Activated CD4-positive, alpha-beta T cell treated with anti-CD3 and anti-CD28 coated beads, Interleukin-2, amount 50 U/mL, for 4 hours (primary cell): ENCODE data around the gene ELMOD3.
"Not testable (repeated sequence)": the region's sequence is repeated elsewhere in the genome, so short reads cannot be mapped to it uniquely, and the experiment has no call there.

ENCODE experiments used
- DNase-seq, 2 experiments: peaks; one replicate each; pipeline ENCODE4 v3.0.0-alpha.2; 2020

Gene ELMOD3

DNA sequence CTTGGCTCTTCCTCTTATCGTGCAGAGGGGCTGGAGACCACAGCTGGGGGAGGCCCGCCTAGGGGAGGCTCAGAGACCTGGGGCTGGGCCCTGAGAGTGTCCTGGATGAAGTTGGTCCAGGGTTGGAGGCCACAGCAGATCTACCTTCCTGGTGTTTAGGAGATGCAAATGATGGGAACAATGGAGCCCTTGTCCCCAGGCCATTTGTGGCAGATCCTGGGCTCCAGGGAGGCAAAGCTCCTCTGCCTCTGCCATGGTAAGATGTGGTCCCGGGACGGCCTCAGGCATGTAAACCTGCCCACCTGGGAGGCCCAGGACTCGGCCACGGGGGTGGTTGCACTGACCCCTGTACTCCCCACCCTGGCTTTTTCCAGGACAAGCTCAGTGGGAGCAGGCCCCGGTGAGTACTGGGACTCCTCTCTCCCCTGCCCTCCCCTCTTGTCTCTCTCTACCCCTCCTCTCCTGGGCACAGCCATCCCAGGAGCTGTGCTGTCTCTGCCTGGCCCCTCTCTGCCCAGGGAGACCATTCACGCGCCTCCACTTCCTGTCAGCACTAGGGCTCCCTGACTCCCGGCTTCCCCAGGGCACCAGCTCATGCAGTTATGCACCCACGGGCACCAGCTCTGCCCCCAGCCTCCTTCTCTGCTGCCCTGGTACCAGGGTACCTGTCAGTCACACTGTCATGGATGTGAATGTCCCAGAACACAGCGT lies 74.8 kb downstream of the ELMOD3 start:
- DNase-seq, result no peak

DNA sequence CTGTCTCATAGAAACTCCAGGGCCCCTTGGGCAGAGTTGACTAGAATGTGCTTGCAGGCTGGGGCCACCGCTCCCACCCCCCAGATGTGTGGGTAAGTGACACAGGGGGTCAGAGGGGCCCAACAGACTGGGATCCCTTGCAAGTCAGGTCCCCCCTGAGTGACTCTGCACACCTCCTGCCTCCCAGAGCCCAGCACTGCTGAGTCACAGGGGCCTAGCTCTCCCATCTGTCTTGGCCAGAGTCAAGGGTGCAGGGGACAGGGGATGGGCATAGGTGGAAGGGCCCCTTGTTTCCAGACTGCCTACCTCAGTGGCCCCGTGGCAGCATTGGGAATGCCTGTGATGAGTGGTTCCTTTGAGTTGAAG lies 75.3 kb downstream of the ELMOD3 start:
- no peak for DNase-seq

DNA sequence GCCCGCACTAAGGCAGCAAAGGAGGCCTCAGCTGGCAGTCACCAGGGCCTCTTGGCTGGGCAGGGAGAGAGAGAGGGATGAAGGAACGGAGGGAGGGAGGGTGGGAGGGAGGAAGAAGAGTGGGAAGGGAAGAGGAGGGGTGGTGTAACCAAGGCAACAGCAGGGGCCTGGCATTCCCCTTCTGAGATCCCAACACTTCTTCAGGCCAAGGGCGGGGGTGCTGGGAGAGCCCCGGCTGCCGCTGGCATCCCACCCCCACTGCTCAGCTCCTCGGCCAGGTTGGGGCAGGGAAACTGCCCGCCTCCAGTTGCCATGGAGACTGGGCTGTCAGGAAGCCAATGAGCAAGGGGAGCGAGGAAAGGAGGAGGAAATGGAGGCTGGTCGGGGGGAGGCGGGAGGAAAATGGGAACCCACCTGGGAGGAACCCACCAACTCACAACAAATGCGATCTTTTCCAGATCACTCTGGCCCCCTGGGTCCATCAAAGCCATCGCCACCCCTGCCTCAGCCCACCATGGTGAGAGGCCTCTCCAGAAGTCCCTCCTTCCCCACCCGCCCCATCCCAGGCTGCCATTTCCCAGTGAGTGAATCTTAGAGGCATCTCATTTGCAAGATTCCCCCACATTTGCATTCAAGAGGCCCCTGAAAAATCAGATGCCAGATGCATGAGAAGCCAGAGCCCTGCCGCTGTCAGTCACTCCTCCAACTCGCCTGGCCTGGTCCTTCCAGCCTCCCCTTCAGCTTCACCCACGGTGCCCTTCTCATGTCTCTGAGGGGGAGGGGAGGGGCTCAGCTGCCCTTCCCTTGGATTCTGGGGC lies 76.4 kb downstream of the ELMOD3 start:
- no peak for DNase-seq

DNA sequence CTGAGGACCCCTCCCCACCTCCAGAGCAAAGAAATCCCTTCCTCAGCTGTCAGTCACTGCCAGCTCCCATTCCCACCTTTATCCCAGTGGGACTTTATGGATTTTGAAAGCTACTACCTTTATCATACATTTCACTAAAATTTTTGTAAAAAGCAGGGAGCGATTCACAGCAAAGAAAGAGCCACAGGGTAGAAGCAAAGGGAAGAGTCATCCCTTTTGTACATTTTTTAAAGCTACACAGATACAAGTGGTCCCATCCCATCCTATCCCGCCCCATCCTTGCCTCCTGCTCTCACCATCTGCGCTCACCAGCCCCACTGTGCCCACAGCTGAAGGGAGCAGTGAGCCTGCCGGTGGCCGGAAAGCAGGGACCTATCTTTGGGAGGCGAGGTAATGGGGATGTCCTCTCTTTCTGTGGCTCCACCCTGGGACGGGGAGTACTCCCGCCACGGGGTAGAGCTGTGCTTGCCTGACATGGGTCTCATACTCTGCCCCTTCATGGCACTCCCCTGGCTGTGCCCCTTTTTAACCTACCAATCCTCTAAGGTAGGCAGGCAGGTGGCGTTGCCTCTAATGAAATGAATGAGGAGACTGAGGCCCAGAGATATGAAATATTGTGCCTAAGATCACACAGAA lies 77.1 kb downstream of the ELMOD3 start:
- no peak for DNase-seq

DNA sequence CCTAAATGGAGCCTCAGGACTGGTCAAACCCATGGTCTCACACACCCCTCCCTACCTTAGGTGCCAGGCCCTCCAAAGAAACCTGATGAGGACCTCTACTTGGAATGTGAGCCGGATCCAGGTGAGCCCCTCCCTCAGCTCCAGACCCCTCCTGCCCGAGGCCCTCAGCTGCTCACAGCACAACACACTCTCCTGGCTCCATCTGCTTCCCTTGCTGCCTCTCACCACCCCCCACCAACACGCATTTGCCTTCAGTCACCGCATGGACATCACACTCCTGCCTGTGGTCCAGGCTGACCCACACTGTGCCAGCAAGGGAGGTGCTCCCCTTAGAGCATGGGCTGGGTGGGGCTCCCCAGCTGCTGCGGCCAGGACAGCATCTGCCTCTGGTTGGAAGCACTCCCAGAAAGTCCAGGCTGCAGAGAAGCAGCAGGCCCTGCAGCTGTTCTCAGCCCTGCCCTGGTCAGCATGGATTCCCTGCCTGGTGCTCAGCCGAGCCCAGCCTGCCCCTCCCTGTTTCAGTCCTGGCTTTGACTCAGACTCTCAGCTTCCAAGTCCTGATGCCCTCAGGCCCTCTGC lies 79.0 kb downstream of the ELMOD3 start:
- no peak for DNase-seq

DNA sequence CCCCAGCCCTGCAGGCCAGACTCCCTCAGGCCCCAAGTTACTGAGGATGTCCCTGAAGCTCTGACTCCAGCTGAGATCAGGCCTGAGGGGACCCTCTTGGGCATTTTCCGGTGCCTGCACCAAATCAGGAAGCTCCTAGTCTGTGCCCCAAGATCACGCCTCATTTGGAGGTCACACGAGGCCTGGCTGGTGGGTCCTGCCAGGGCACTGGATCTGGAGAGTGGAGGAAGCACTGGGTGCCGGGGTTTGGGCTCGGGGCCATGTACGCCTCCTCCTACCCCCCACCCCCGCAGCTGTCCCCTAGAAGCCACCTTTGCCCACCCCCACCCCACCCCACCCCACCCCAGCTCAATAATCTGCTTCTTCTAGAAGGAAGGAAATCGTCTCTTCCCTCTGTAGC lies 80.1 kb downstream of the ELMOD3 start:
- no peak for DNase-seq

DNA sequence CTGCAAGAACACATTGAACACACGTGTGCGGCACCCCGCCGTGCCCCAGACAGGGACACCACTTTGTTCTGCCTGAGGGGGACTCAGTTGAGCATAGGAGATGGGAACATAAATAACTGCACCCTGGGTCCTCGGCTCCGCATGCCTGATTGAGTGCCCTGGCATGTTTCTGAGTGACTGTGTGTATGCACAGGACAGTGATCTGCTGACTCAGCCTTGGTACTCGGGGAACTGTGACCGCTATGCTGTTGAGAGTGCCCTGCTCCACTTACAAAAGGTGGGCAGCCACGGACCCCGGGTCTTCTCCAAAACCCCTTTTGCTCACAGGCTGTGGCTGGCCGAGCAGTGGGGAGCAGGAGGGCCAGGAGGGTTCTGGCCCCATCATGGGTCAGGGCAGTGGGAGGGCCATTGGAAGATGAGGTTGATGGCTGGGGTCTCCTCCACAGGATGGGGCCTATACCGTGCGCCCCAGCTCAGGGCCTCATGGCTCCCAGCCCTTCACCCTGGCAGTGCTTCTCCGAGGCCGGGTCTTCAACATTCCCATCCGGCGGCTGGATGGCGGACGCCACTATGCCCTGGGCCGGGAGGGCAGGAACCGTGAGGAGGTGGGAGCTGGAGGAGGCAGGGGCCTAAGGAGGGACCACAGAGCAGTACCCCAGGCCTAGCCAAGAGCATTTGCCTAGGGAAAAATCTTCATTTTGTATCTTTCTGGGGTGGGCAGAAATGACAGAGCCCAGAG lies 80.8 kb downstream of the ELMOD3 start:
- DNase-seq, result no peak

DNA sequence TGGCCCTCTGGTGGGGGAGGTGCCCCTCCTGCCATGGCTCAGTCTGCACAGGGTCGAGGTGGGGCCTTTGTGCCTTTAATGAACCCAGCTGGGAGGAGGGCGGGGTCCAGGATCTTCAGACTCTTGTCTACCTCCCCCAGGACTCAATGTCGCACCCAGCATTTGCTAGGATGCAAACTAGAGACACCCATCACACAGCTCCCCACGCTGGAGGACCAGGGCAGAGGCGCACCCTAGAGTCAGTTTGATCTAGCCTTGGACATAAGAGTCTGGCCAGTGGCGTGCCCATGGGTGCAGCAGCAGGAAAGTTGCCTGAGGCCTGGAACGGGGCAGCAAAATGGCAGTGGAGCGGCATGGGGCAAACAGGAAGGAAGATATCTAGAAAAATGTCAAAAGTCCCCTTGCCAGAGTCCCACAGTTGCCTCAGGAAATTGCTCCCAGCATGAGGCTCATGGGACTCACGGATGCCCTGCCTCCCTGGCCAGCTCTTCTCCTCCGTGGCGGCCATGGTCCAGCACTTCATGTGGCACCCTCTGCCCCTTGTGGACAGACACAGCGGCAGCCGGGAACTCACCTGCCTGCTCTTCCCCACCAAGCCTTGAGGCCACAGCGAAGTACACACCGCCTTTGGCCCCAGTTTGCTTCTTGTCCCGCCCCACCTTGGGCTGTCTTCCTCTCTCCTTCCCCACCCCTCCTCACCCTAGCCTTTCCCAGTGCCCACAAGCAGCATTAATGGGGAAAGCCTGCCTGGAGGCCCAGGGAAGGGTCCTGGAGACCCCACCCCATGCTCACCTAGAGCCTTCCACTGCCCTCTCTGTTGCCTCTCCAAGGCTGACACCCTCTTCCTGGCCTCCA lies 81.6 kb downstream of the ELMOD3 start:
- DNase-seq, result no peak

DNA sequence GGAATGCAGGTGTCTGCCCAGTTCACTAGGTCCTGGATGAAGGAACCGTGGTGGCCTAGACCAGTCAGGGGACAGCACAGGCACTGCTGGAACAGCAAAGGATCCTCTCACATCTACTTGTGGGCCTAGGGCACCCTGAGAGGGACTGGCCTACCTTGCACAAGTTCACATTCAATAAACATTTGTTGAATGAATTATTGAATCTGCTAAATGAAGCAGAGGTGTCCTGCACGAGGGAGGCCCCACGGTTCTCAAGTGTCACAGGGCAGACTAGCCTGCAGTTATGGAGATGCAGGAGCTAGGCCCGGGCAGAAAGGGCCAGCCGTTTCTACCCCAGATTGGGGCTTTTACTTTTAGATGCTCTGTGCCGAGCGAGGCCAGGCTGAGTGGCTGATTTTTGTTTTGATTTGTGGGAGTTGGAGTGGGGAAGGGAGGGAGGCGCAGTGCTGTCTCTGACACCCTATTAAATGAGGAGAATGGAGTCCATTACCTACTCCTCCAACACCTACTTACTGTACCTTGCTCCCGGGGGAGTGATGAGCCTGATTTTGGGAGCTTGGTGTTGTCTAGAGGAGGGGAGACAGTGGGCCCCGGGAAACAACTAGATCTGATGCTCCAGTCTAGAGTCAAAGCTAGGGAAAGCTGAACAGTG lies 82.4 kb downstream of the ELMOD3 start:
- DNase-seq, result no peak

DNA sequence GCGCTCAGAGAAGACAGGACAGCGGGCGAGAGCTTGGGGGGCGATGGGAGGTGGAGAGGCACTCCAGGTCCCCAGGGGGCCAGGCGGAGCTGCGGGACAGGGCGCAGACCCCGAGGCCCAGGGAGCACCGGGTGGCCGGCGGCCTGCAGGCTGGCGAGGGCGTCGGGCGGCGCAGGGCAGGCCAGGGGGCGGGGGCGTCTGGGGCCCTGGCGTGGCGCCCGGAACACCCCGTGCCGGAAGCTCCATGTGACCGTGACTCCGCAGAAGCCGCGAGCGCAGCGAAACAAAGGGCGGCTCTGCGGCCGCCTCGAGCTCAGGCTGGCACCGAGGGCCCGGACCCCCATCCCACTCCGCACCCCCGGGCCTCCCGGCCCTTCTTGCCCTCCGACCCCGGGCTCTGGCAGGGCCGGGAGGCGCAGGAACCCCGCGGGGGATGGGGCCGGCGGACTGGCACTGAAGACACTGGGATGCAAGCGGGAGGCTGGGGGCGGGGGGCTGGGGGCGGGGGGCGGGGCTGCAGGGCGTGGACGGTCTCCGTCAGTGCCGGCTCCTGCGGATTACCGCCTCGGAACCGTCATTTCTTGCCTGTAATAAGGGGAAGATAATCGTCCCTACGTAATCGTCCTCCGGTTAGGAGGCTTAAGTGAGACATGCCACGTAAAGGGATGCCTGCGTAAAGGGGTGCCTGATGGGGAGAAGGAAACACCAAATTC lies 83.1 kb downstream of the ELMOD3 start:
- peak; percentile 42 to 55 for DNase-seq

DNA sequence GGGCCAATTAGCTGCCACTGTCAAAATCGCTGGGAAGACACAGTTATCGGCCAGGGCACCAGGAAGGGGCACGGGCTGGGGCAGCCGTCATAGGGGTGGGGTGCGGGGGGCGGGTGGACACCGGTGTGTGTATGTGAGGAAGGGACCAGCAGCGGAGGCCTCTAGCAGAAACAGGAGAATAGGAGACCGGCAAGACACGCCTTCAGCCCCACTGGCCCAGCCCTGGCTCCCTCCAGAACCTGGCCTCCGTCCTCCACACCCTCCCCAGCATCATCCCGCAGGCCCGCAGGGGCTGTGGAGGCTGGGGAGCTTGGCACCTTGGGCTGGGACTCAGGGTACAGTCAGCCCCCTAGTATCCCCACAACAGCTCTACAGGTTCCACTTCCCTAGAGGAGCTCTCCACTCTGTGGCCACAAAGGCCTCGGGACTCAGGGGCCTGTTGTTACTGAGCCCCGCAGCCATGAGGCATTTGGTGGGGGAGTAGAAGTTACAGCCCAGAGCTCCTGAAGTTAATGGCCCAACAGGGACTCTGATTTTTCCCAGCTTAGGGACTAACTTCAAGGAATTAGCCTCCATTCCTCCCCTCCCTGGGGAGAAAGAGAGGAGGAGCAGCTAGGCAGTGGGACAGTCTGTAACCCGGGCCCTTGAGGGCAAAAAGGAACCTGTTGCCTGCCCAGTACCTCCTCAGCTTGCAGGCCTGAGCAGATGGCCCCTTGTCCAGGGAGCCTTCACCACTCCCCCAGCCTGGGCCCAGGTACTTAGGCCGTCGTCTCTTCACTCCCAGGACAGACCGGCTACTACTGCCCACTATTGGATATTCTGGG lies 83.8 kb downstream of the ELMOD3 start:
- DNase-seq, result no peak

DNA sequence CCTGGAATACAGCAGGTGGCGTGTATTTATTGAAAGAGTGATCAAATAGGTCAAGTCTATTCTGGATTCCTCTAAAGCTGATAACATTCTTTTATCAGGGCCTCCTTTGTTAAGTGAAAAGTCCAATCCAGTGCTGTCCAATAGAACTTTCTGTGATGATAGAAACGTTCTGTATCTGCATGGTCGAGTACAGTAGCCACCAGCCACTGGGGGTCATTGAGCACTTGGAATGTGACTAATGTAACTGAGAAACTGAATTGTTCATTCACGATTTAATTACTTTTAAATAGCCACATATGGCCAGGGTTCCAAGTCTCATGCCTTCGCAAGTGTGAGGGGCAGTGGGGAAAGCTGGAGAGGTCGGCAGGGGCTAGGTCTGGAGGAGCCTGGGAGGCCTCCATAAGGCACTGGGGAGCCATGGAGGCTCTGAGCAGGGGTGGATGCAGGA lies 84.5 kb downstream of the ELMOD3 start:
- DNase-seq, result no peak

DNA sequence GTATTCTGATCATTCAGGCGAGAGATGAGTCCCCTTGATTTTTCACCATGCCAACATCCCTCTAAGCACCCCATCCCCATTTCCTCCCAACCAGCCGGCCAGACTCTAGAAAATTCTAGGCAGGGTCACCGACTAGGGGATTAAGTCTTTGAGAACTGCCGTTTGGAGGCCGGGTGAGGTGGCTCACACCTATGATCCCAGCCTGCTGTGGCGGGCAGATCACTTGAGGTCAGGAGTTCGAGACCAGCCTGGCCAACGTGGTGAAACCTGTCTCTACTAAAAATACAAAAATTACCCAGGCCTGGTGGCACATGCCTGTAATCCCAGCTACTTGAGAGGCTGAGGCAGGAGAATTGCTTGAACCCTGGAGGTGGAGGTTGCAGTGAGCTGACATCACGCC lies 85.0 kb downstream of the ELMOD3 start:
- not testable (repeated sequence) for DNase-seq

DNA sequence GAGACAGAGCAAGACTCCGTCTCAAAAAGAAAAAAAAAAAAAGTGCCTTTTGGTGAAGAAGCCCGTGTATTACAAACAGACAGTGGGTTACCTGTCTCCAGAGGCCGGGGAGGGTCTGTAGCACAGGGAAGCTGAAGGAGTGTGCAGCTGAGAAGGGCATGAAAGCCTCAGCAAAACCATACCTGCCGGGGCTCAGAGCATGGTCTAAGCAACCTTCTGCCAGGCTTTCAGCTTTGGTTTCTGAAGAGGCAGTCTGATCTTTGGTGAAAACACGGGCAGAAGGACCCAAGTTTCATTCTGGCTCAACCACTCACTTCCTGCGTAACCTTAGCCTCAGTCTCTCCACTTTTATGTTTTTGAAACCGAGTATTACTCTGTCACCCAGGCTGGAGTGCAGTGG lies 85.4 kb downstream of the ELMOD3 start:
- DNase-seq, result no peak

DNA sequence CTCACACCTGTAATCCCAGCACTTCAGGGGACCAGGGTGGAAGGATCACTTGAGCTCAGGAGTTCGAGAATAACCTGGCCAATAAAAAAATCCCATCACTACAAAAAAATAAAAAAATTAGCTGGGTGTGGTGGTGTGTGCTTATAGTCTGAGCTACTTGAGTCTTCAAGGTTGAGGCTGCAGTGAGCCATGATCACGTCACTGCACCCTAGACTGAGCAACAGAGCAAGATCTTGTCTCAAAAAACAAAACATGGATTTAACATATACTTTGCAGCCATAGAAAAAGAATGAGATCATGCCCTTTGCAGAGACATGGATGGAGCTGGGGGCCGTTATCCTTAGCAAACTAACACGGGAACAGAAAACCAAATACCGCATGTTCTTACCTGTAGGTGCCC lies 86.2 kb downstream of the ELMOD3 start:
- DNase-seq, result no peak
